ENCODE data around the gene B3GNT9. TPM values are rescaled to one million over a fixed set of nuclear protein-coding genes. Genes with fewer than 3 reads are reported as not detected.

B3GNT9 gene
- total and polyA plus RNA-seq, 2 of the 8 experiments (the other 6 are each of a cell fraction or from before 2014, with no cell fraction given) = 3.5 to 9.0 TPM

- TF ChIP-seq BRCA1 (IDR thresholded peaks at IDR 0.05; ENCODE audit: low read depth, low read length) (no peak), GABPA (IDR thresholded peaks at IDR 0.05; ENCODE audit: borderline replicate concordance, insufficient read depth, low read length) (no peak)
These were observed 52.2 kb downstream of the B3GNT9 start (continued) for GRCh38 chr16:67098599-67098998.

Other genes with a start within 250 kb of the B3GNT9 start
- not detected in 2 replicates for gene CDH16, start 232.1 kb downstream of the B3GNT9 start, total RNA-seq (2021; fragmentation: NEBNext Ultra II Directional; extraction: Animal tissue kit (Norgen Biotek cat#: 25700))
- not detected in 2 replicates for gene CDH16, start 232.1 kb downstream of the B3GNT9 start, polyA plus RNA-seq (2011; rRNA removed)
- gene RRAD, start 225.5 kb downstream of the B3GNT9 start, total RNA-seq (2021; fragmentation: NEBNext Ultra II Directional; extraction: Animal tissue kit (Norgen Biotek cat#: 25700)) = not detected in 2 replicates
- gene RRAD, start 225.5 kb downstream of the B3GNT9 start, polyA plus RNA-seq (2011; rRNA removed) = 0.08 and 0.17 TPM in 2 replicates
- 65.6 and 71.3 TPM in 2 replicates for gene CIAO2B, start 216.6 kb downstream of the B3GNT9 start, total RNA-seq (2021; fragmentation: NEBNext Ultra II Directional; extraction: Animal tissue kit (Norgen Biotek cat#: 25700))
- 248 and 256 TPM in 2 replicates for gene CIAO2B, start 216.6 kb downstream of the B3GNT9 start, polyA plus RNA-seq (2011; rRNA removed)
- 14.4 and 14.7 TPM in 2 replicates for gene CES2, start 215.5 kb downstream of the B3GNT9 start, total RNA-seq (2021; fragmentation: NEBNext Ultra II Directional; extraction: Animal tissue kit (Norgen Biotek cat#: 25700))
- 8.6 and 16.8 TPM in 2 replicates for gene CES2, start 215.5 kb downstream of the B3GNT9 start, polyA plus RNA-seq (2011; rRNA removed)
- 1.6 and 1.7 TPM in 2 replicates for gene CES3, start 189.7 kb downstream of the B3GNT9 start, total RNA-seq (2021; fragmentation: NEBNext Ultra II Directional; extraction: Animal tissue kit (Norgen Biotek cat#: 25700))
- 2.2 and 2.8 TPM in 2 replicates for gene CES3, start 189.7 kb downstream of the B3GNT9 start, polyA plus RNA-seq (2011; rRNA removed)
- 0.93 TPM in 1 of 2 replicates, not detected in the other for gene CES4A, start 162.4 kb downstream of the B3GNT9 start, total RNA-seq (2021; fragmentation: NEBNext Ultra II Directional; extraction: Animal tissue kit (Norgen Biotek cat#: 25700))
- gene CES4A, start 162.4 kb downstream of the B3GNT9 start, polyA plus RNA-seq (2011; rRNA removed) = 0.88 and 1.5 TPM in 2 replicates
- gene CBFB, start 121.8 kb downstream of the B3GNT9 start, total RNA-seq (2021; fragmentation: NEBNext Ultra II Directional; extraction: Animal tissue kit (Norgen Biotek cat#: 25700)) = 31.6 and 34.3 TPM in 2 replicates
- 8.0 and 11.5 TPM in 2 replicates for gene CBFB, start 121.8 kb downstream of the B3GNT9 start, polyA plus RNA-seq (2011; rRNA removed)
- gene PHAF1, start 41.1 kb downstream of the B3GNT9 start, total RNA-seq (2021; fragmentation: NEBNext Ultra II Directional; extraction: Animal tissue kit (Norgen Biotek cat#: 25700)) = 18.6 TPM in 2 replicates
- 20.6 and 26.4 TPM in 2 replicates for gene PHAF1, start 41.1 kb downstream of the B3GNT9 start, polyA plus RNA-seq (2011; rRNA removed)
- 0.19 and 0.29 TPM in 2 replicates for gene TRADD, start 8.9 kb upstream of the B3GNT9 start, total RNA-seq (2021; fragmentation: NEBNext Ultra II Directional; extraction: Animal tissue kit (Norgen Biotek cat#: 25700))
- 0.50 and 0.60 TPM in 2 replicates for gene TRADD, start 8.9 kb upstream of the B3GNT9 start, polyA plus RNA-seq (2011; rRNA removed)
- gene FBXL8, start 9.0 kb upstream of the B3GNT9 start, total RNA-seq (2021; fragmentation: NEBNext Ultra II Directional; extraction: Animal tissue kit (Norgen Biotek cat#: 25700)) = not detected in 2 replicates
- 0.11 and 0.67 TPM in 2 replicates for gene FBXL8, start 9.0 kb upstream of the B3GNT9 start, polyA plus RNA-seq (2011; rRNA removed)
- not detected in 2 replicates for gene HSF4, start 13.7 kb upstream of the B3GNT9 start, total RNA-seq (2021; fragmentation: NEBNext Ultra II Directional; extraction: Animal tissue kit (Norgen Biotek cat#: 25700))
- 0.14 and 0.93 TPM in 2 replicates for gene HSF4, start 13.7 kb upstream of the B3GNT9 start, polyA plus RNA-seq (2011; rRNA removed)
- 1.6 and 2.2 TPM in 2 replicates for gene NOL3, start 19.5 kb upstream of the B3GNT9 start, total RNA-seq (2021; fragmentation: NEBNext Ultra II Directional; extraction: Animal tissue kit (Norgen Biotek cat#: 25700))
- gene NOL3, start 19.5 kb upstream of the B3GNT9 start, polyA plus RNA-seq (2011; rRNA removed) = 4.1 and 4.6 TPM in 2 replicates
- gene MATCAP1, start 33.0 kb upstream of the B3GNT9 start, total RNA-seq (2021; fragmentation: NEBNext Ultra II Directional; extraction: Animal tissue kit (Norgen Biotek cat#: 25700)) = 22.9 and 23.1 TPM in 2 replicates
- 27.5 and 38.0 TPM in 2 replicates for gene MATCAP1, start 33.0 kb upstream of the B3GNT9 start, polyA plus RNA-seq (2011; rRNA removed)
- 1.3 and 1.7 TPM in 2 replicates for gene EXOC3L1, start 39.1 kb upstream of the B3GNT9 start, total RNA-seq (2021; fragmentation: NEBNext Ultra II Directional; extraction: Animal tissue kit (Norgen Biotek cat#: 25700))
- gene EXOC3L1, start 39.1 kb upstream of the B3GNT9 start, polyA plus RNA-seq (2011; rRNA removed) = 1.3 and 2.1 TPM in 2 replicates
- gene E2F4, start 41.2 kb upstream of the B3GNT9 start, total RNA-seq (2021; fragmentation: NEBNext Ultra II Directional; extraction: Animal tissue kit (Norgen Biotek cat#: 25700)) = 78.0 and 79.9 TPM in 2 replicates
- gene E2F4, start 41.2 kb upstream of the B3GNT9 start, polyA plus RNA-seq (2011; rRNA removed) = 157 and 194 TPM in 2 replicates
- gene ELMO3, start 48.1 kb upstream of the B3GNT9 start, total RNA-seq (2021; fragmentation: NEBNext Ultra II Directional; extraction: Animal tissue kit (Norgen Biotek cat#: 25700)) = 9.2 and 9.6 TPM in 2 replicates
- 10.9 and 14.4 TPM in 2 replicates for gene ELMO3, start 48.1 kb upstream of the B3GNT9 start, polyA plus RNA-seq (2011; rRNA removed)
- gene TMEM208, start 76.1 kb upstream of the B3GNT9 start, total RNA-seq (2021; fragmentation: NEBNext Ultra II Directional; extraction: Animal tissue kit (Norgen Biotek cat#: 25700)) = 37.7 and 37.9 TPM in 2 replicates
- gene TMEM208, start 76.1 kb upstream of the B3GNT9 start, polyA plus RNA-seq (2011; rRNA removed) = 93.9 and 100.0 TPM in 2 replicates
- gene FHOD1, start 96.5 kb upstream of the B3GNT9 start, total RNA-seq (2021; fragmentation: NEBNext Ultra II Directional; extraction: Animal tissue kit (Norgen Biotek cat#: 25700)) = 55.4 and 60.7 TPM in 2 replicates
- 31.3 and 49.1 TPM in 2 replicates for gene FHOD1, start 96.5 kb upstream of the B3GNT9 start, polyA plus RNA-seq (2011; rRNA removed)
- 7.9 and 8.5 TPM in 2 replicates for gene SLC9A5, start 98.0 kb upstream of the B3GNT9 start, total RNA-seq (2021; fragmentation: NEBNext Ultra II Directional; extraction: Animal tissue kit (Norgen Biotek cat#: 25700))
- 8.6 and 11.6 TPM in 2 replicates for gene SLC9A5, start 98.0 kb upstream of the B3GNT9 start, polyA plus RNA-seq (2011; rRNA removed)
- gene PLEKHG4, start 128.5 kb upstream of the B3GNT9 start, total RNA-seq (2021; fragmentation: NEBNext Ultra II Directional; extraction: Animal tissue kit (Norgen Biotek cat#: 25700)) = 7.4 and 7.7 TPM in 2 replicates
- gene PLEKHG4, start 128.5 kb upstream of the B3GNT9 start, polyA plus RNA-seq (2011; rRNA removed) = 11.1 and 19.8 TPM in 2 replicates
- gene KCTD19, start 175.7 kb upstream of the B3GNT9 start, total RNA-seq (2021; fragmentation: NEBNext Ultra II Directional; extraction: Animal tissue kit (Norgen Biotek cat#: 25700)) = 0.06 and 0.63 TPM in 2 replicates
- 0.24 and 0.47 TPM in 2 replicates for gene KCTD19, start 175.7 kb upstream of the B3GNT9 start, polyA plus RNA-seq (2011; rRNA removed)
- gene LRRC36, start 175.8 kb upstream of the B3GNT9 start, total RNA-seq (2021; fragmentation: NEBNext Ultra II Directional; extraction: Animal tissue kit (Norgen Biotek cat#: 25700)) = 0.44 TPM in 1 of 2 replicates, not detected in the other
- gene LRRC36, start 175.8 kb upstream of the B3GNT9 start, polyA plus RNA-seq (2011; rRNA removed) = 0.09 and 0.15 TPM in 2 replicates
- gene TPPP3, start 242.5 kb upstream of the B3GNT9 start, total RNA-seq (2021; fragmentation: NEBNext Ultra II Directional; extraction: Animal tissue kit (Norgen Biotek cat#: 25700)) = 0.61 and 1.0 TPM in 2 replicates
- 0.77 and 1.3 TPM in 2 replicates for gene TPPP3, start 242.5 kb upstream of the B3GNT9 start, polyA plus RNA-seq (2011; rRNA removed)